NCI-H2107 (cell line): Measurements from ENCODE around the gene ZMYND19.
"Not testable (repeated sequence)": the region's sequence is repeated elsewhere in the genome, so short reads cannot be mapped to it uniquely, and the experiment has no call there.

ENCODE experiments used
- DNase-seq: peaks from one replicate; lab custom pipeline; 2025; lab: John Stamatoyannopoulos, UW

Gene ZMYND19

GRCh38 chr9:137588891-137589290 is 1.4 kb downstream of the ZMYND19 start:
- no peak for DNase-seq

DNA sequence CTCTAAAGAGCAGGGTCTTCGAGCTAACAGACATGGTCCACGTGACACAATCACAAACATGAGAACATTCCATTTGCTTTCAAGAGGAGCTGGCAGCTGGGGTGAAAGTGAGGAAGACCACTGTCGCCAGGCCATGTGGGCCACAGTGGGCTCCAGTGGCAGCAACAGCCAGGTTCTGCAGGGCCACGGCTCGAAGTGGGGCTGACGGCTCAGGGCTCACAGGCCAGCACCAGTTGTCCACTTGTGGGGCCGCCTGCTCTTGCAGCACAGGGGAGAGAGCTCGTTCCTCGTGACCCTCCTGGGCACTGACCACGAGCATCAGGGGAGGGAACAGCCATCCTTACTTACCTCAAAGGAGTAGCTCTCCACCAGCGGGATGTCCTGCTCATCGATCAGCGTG is 2.0 kb downstream of the ZMYND19 start:
- DNase-seq: no peak

- no peak for DNase-seq
These were observed 3.5 kb downstream of the ZMYND19 start for GRCh38 chr9:137586854-137587253.

DNA sequence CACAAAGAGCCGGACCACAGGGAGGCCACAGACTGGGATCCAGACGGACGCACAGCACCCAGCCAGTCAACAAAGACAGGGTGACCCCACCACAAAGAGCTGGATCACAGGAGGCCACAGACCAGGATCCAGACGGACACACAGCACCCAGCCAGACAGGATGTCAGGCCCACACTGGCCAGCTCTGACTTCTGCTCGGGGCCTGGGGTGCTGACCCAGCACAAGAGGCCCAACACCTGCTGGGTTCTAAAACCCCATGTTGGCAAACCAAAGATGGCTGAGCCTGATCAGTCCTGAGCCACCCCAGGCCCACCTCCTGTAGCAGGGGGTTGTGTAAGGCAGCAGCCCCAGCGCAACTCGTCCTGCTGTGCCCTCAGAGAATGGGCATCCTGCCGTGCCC is 6.4 kb downstream of the ZMYND19 start:
- DNase-seq: no peak

GRCh38 chr9:137583347-137583746 is 7.0 kb downstream of the ZMYND19 start:
- DNase-seq: no peak

DNA sequence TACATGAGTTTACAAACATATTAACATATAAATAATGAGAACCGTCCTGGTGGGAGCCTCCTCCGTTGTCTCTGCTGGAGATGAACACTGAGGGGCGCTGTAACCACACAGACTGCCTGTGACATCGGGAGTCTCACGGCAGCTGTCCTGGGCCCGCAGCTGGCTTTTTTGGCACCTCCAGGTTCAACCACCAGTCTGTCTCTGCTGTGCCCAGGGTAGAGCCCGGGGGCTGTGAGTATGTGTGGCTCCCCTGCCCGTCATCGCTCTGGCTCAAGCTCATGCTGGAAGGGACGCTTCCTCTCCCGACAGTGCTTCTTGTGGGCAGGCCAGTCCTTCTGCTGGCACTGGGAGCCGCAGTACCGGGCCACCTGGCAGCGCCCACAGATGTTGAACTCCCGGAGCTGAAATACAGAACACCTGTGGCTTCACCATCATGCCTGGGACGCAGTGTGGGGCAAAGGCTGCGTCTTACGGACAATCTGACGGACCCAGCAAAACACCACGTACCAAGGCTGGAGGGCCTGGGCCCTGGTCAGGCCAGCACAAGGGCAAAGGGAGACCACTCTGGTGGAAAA is 7.9 kb downstream of the ZMYND19 start:
- no peak for DNase-seq

DNA sequence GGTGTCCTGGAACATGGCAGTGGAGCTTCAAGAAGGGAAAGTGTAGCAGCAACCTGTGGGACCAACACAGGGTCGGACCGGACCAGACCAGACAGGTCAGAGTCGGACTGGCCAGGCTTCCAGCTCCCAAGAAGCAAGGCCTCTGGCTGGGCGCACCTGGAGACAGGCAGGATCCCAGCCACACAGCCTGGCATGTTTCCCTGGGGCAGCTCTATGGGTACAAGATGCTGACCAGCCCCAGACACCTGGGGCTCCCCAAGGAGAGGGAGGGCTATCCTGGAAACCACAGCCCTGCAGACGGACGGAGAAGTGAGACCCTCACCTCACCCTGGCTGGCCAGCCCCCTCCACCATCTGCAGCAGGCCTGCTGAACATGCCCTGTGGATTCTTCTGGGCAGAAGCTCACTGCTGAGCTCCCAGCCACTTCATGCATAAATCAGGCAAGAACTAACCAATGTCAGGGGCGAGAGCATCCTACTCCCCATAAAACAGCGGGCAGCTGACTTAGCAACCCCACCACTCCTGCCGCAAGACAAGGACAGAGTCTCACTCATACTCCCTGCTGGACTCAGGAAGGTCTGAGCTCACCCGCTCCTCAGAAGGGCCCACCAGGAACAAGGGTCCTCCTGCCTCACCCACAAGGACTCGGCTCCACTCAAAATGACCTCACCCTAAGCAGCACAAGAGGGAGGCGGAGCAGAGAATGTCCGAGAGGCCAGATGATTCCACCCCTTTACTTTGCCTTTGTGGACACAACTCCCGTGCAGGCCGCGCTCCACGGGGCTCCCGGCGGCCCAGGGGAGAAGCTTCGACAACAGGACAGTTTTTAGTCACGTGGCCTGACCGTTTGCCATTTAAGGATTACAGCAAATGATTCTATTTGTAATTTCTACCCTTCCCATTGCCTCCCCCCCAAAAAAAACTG is 8.7 kb downstream of the ZMYND19 start:
- no peak for DNase-seq

DNA sequence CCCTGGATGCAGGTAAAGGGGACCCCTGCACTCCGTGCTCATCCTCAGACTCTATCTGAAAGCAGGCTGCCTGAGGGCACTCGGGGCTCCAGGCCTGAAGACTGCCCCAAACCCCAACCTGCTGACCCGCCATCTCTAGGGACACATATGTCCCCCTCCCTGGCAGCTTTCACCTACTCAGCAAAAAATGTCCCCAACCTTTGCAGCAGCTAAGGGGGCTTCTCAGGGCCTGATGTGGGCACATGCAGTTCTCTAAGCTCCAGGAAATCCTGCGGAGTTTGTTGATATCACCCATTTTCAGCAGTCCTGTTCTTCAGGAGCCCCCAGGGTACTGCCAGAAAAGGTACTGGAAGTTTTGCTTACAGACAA is 9.4 kb downstream of the ZMYND19 start:
- DNase-seq: no peak

GRCh38 chr9:137580209-137580953 is 9.9 kb downstream of the ZMYND19 start:
- DNase-seq: no peak

DNA sequence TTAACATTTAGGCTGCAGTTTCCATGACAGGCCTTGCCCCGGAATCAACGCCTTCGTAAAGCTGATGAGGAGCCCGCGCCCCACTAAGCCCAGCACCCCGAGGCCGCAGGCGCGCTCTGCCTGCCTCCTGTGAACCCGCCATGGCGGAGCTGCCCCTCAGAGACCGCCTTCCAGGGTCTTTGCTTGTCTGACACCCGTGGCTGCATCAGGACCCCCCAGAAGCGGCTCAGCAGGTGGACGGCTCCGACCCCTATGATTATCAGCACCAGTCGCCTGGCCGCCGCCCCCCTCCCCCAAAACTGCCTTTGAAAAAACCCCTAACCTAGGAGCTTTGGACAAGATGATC is 11.1 kb downstream of the ZMYND19 start:
- no peak for DNase-seq

DNA sequence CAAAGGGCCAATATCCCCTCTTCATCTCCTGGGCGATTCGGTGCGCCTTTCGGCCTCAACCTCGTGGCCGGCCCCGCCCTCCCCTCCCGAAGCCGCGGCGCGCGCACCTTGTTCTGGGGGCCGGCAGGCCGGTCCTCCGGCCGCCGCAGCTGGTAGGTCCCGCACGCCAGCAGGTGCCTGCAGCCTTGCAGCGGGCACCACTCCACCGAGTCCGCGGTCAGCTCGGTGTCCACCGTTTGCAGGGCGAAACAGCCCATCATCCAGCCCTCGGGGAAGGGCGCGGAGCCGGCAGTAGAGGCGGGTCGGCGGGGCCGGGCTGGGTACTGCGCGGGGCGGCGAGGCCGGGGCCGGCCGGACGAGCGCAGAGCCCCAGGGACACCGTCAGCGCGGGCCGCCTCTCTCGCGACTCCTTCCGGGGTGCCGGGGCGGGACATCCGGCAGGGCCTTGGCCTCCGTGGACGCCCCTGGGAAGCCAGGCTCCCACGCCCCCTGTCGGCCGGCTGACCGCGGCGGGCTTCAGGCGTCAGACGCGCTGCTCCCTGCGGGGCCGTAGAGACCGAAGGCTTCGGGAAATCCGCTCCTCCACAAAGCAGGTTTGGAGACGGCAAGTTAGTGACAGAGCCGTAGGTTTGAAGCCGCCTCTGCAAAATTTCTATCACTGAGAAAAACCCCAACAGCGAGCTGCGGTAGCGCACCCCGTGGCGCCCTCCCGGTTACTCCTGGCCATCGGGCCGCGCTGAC is 11.6 kb downstream of the ZMYND19 start, which contains the start of gene DPH7:
Gene DPH7, minus strand, starts transcription at position 408 of the 741 bp plus-strand sequence. Its CDS starts 148 bp downstream, at position 260.
- DNase-seq: peak; percentile 87

- no peak for DNase-seq
These were observed 14.4 kb downstream of the ZMYND19 start for GRCh38 chr9:137575716-137576411.

DNA sequence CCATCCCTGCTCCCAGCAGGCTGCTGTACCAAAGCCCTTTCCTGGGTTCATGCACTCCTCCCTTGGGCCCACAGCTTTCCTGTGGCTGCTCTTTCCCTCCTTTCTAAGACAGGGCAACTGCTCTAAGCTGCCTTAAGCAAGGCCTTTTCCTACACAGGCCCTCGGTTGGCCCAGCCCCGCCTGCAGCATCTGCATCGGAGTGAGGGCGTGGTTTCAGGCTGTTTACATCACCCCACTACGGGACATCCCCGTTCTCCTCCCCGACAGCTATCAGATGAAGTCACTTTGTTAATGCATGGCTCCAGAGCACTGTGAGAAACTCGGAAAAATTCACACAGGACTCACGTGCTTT is 15.0 kb downstream of the ZMYND19 start:
- no peak for DNase-seq

DNA sequence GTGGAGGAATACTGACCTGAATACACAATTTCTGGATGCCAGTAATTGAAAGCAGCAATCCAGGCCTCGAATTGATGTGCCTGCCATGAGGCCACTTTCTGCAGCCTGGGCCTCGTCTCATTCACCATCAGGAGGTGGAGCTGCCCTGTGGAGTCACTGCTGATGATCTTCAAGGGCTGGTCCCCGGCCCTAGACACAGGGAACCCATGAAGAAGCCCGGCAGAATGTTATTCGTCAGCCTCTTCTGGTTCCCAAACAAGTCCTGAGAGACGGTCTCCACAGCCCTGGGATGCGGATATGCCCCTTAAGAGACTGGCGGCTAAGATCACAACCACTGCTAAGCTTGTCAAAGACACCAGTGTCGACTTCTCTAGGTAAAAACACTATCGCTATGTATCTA is 16.1 kb downstream of the ZMYND19 start:
- DNase-seq: no peak

GRCh38 chr9:137570566-137570965 is 19.7 kb downstream of the ZMYND19 start:
- no peak for DNase-seq

DNA sequence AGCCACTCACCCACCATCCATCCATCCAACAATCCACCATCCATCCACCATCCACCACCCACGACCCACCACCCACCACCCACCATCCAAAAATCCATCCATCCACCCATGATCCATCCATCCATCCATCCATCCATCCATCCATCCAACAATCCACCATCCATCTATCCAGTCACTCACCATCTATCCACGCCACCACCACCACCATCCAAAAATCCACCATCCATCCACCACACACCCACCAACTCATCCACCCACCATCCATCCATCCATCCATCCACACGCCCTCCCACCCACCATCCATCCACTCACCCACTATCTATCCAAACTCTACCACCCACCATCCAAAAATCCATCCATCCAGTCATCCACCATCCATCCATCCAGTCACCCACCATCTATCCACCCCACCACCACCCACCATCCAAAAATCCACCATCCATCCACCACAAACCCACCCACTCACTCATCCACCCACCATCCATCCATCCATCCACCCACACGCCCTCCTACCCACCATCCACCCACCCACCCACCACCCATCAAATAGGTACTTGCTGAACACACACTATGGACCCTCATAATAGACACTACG is 20.6 kb downstream of the ZMYND19 start:
- no peak for DNase-seq

DNA sequence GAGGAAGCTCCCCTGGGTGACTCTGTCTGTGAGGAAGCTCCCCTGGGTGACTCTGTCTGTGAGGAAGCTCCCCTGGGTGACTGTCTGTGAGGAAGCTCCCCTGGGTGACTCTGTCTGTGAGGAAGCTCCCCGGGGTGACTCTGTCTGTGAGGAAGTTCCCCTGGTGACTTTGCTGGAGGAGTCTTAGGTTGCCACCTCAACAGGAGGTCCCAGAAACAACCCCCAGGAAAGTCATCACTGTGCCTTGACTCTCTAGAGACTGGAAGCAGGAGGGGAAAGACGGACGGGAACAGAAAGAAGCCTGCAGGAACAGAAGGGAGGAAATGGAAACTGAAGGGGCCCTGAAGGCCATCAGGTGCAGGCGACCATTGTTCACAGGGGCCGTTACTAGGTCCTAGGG is 21.9 kb downstream of the ZMYND19 start:
- not testable (repeated sequence) for DNase-seq

- no peak for DNase-seq
These were observed 25.4 kb downstream of the ZMYND19 start for GRCh38 chr9:137564817-137565411.

- no peak for DNase-seq
These were observed 26.2 kb downstream of the ZMYND19 start for GRCh38 chr9:137564134-137564533.

DNA sequence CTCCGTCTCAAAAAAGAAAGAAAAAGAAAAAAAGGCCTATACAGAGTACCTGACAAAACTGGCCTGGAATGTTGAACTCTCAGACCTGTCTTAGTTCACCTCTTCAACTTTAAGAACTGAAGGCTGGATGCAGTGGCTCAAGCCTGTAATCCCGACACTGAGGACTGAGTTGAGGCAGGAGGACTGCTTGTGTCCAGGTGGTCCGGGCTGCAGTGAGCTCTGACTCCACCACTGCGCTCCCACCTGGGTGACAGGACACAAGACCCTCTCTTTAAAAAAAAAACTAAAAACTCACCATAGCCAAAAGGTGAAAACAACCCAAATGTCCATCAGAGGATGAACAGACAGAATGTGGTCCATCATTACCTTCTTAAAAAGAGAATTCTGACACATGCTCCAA is 32.2 kb downstream of the ZMYND19 start:
- DNase-seq: no peak
